GM19468 (cell line): ENCODE data around the gene HLA-F.

Experiments used
- ATAC-seq: cut with Tn5 transposase; IDR thresholded peaks from one replicate; pipeline ENCODE4 v1.9.1; 2021; ENCODE audit warnings: mild to moderate bottlenecking, moderate library complexity, moderate number of reproducible peaks; ENCODE audit not compliant: unreplicated experiment; ENCODE audit errors: extremely low read depth

Gene HLA-F

DNA sequence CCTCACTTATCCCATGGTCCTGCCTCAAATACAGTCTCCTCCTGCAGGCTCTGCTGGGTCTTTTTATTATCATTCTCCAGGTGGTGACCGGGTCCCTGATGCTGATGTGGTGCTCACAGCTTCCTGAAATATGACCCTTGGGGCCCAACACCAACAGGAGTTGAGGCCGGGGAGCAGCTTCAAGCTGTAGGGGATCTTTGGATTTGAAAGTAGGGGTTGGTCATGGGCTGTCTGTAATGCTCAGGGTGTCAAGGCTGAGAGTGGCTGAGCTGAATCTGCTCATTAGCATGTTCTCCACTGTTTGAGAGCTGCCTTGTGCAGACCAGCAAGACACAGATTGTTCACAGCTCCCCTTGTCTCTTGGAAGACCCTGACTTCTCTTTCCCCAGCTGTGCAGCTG, 35.5 kb downstream of the HLA-F start:
- ATAC-seq, result no peak

GRCh38 chr6:29759457-29759856, 36.2 kb downstream of the HLA-F start:
- no peak for ATAC-seq

DNA sequence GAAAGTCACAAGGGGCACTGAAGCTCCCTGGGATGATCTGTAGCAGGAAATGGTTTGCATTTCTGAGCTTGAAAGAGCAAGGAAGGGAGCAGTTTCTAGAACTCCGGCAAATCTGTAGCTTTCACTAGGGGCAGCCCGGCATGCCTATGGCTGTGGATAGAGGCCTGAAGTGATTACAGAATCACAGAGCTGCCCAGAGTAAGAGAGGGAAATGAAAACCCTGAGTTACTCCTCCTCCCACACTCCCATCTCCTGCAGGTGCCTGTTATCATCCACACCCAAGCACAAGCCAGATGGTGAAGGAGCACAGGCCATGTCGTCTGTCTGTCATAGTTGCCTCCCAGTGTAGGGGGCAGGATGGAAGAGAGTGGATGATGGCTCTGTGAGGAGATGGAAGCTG, 37.1 kb downstream of the HLA-F start:
- ATAC-seq, result no peak

DNA sequence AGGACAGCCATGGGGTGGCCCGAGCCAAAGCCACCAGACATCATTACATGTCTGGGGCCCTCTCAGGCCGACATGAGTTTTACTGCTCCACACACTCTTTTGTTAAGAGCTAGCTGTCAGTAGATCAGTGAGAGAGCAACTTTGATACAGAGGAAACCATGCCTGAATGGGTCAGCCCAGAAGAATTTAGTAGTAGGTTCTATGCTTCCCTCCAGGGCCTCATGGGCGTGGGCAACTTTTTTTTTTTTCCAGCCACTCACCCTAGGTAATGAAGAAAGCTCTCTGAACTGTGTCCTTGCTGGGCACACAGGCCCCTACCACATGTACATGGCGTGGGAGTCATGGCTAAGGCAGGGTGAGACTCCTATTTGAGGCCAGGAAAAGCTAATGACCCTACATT, 38.8 kb downstream of the HLA-F start:
- ATAC-seq, result no peak

GRCh38 chr6:29762781-29763214, 39.6 kb downstream of the HLA-F start:
- ATAC-seq, result no peak

DNA sequence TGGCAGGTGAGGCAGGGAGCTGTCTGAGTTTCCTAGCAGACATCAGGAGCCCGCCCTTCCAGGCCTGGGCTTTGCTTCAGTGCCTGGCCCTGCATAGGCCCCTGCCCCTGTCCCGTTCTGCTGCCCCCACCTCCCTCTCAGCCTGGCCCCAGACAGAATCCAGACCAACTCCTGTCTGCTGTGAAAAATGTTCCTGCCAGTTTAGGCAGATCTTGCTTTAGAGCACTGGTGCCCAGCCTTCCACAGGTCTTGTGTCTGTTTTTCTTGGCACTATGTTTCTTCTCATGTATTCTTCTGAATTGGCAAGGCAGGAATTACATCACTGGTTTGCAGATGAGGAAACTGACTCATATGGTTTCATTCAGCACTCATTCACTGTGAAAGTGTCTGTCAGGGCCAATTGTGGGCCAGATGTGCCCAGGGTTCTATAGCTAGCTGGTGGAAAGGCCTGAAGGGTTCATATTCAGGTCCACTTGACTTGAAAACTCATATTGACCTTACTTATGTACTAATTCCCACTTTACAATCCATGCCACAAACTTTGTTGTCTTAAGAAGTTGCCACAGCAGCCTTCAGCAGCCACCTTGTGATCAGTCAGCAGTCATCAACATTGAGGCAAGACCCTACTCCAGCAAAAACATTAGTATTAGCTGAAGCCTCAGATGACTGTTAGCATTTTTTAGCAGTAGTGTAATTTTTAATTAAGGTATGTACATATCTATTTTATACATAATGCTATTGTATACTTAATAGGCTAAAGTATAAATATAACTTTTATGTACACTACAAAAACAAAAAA, 40.5 kb downstream of the HLA-F start:
- ATAC-seq, result no peak

DNA sequence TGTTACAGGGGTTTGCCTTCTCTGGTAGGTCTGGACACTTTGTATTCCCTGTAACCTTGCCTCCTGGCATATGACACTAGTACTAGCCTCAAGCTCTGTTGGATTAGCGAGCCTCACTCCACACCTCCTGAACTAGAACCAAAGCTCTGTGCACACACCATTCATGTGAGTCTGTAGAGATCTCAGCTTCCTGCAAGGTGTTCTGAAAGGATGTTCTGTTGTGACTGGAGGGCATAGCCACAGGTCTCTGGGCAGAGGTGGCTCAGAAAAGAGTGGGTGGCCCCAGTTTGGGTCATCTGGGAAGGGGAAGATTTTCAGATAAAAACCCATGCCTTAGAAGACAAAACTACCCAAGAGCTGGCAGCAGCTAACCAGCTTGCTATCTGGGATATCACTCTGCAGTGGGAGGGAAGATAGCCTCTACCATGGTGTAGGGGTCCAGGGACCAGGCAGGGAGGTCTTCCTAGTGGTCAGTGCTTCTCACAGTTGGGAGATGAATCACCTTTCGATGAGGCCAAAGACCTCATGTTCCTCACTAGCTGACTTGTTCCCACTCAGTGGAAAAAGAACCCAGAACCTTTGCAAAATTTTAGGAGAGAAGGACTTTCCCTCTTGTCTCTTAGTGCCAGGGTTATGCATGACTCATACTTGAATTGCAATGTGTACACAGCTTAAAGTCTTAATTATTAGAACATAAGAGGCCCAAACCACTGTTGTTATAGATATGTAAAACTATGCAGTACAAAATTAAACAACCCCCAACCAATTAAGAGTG, 41.4 kb downstream of the HLA-F start:
- ATAC-seq, result no peak

DNA sequence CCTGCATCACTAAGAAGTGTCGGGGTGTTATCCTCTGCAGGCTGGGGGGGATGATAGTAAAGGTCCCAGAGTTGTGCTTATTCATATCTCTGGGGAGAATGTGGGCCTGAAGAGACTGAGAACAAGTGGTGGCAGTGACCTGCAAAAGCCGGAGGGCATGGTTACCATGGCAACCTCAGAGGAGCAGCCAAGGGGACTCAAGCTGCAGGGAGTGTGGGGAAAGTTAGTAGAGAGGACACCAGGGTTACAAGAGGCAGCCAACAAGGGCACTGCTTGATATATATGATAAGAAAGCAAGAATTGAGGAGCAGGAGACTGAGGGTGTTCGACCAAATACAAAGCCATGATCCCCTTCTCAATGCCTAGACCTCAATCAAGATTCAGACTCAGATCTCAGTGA, 46.1 kb downstream of the HLA-F start:
- ATAC-seq, result no peak

DNA sequence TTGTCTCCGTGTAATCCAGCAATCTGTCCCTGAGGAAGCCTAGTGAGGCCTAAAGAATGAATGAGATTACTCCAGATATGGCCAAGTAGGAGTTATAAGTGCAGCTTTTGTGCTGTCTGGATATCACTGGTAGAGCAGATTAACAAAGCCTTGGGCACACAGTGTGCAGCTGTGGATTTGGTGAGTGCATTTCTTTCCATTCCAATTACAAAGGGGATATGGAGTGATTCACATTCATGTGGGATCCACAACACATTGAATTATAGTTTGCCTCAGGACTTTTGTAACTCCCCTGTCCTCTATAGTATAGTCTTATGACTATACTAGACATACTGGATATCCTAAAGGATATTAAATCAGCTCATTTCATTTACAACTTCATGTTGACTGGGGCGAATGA, 47.1 kb downstream of the HLA-F start:
- no peak for ATAC-seq

GRCh38 chr6:29776684-29777083, 53.5 kb downstream of the HLA-F start:
- ATAC-seq, result no peak
